SHP77 treated with DMSO at 0.1 percent for 48 hours (cell line): ENCODE results near the gene MYADM.

Source experiments
- DNase-seq: peaks from one replicate; lab custom pipeline; 2025; lab: John Stamatoyannopoulos, UW

MYADM gene

DNA sequence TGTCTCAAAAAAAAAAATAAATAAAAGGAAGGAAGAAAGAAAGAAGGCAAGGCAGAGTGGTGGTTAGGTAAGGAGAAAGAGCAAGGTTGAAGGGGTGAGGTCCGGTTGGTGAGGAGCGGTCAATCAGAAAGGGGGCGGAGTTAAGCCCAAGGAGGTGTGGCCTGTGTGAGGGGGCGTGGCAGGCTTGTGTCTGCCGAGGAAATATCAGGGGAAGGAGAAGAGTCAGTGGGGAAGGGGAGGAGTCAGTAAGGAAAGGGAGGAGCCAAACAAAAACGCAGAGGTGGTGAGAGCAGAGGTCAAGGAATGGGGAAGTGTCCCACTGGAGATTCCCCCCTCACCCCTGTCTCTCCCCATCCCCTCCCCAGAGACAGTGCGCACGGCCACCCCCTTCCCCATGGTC is 47.3 kb downstream of the MYADM start:
- no peak for DNase-seq

DNA sequence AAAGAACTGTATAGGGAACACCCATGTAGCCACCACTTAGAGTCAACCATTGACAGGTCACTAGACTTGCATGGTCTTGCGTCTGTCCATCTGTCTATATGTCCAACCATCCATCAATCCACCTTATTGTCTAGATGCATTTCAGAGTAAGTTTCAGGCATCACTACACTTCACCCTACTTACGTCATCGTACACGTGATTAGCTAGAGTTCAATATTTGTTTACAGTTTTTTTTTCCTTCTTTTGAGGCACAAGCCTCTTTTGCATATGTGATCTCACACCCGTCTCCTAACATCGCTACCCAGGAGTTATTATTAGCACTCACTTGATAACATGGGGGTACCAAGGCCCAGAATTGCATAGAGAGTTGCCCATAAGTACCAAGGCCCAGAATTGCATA is 48.3 kb downstream of the MYADM start:
- DNase-seq = no peak

DNA sequence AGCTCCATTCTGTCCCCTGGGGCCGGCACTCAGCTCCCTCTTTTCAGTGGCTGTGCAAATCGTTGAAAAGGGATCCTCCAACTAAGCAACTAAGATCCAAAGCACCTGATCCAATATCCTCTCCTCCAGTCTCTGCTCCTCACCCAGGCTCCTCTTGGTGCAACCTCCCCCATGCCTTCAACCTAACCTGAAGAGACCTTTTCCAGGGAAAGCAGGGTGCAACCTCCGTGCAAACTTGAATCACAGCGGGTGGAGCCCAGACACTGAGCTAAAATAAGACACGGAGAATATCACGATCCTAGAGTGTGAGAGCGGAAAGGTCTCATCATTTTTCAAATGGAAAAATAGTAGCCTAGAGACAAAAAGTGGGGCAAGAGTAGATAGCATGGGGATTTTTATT is 49.7 kb downstream of the MYADM start:
- DNase-seq = no peak
